GM23338 (cell line): Measurements from ENCODE around the gene CUL7. TPM values are rescaled to one million over a fixed set of nuclear protein-coding genes. Genes with fewer than 3 reads are reported as not detected.

Source experiments
- ATAC-seq: fragments of 200-7000 bp; cut with Tn5 transposase; 3 replicates; pipeline ENCODE4 v1.9.1; 2020
- DNase-seq: peaks from one replicate; pipeline ENCODE4 v3.0.0-alpha.2; 2015; ENCODE audit warnings: low spot score
- H2AFZ ChIP-seq: fragments of 200-600 bp; sonication (generic); 2 replicates; pipeline ENCODE4 v1.8.0; 2016; ENCODE audit warnings: antibody characterized with exemption, mild to moderate bottlenecking, moderate library complexity
- H3F3A ChIP-seq: fragments of 200-600 bp; sonication (generic); replicated peaks from 2 replicates; pipeline ENCODE4 v1.8.0; 2017; ENCODE audit warnings: antibody characterized with exemption, mixed run types, low read depth
- H3K27ac ChIP-seq: fragments of 200-600 bp; sonication (generic); 2 replicates; pipeline ENCODE4 v1.6.1; 2016; ENCODE audit warnings: low read depth
- H3K27me3 ChIP-seq: fragments of 200-600 bp; sonication (generic); 2 replicates; pipeline ENCODE4 v1.8.0; 2016; ENCODE audit warnings: mild to moderate bottlenecking, mixed run types, moderate library complexity; ENCODE audit not compliant: insufficient read depth
- H3K36me3 ChIP-seq: fragments of 200-600 bp; sonication (generic); 2 replicates; pipeline ENCODE4 v1.8.0; 2016; ENCODE audit warnings: mild to moderate bottlenecking; ENCODE audit not compliant: insufficient read depth
- H3K4me1 ChIP-seq: fragments of 200-600 bp; sonication (generic); 2 replicates; pipeline ENCODE4 v1.8.0; 2016; ENCODE audit warnings: mild to moderate bottlenecking, moderate library complexity; ENCODE audit not compliant: insufficient read depth
- H3K4me2 ChIP-seq: fragments of 200-600 bp; sonication (generic); 2 replicates; pipeline ENCODE4 v1.7.1; 2017; ENCODE audit warnings: mixed run types
- H3K4me3 ChIP-seq: fragments of 200-600 bp; sonication (generic); 2 replicates; pipeline ENCODE4 v1.6.1; 2016; ENCODE audit warnings: mixed run types
- H3K79me2 ChIP-seq: fragments of 200-600 bp; sonication (generic); replicated peaks from 2 replicates; pipeline ENCODE4 v1.8.0; 2017; ENCODE audit warnings: mild to moderate bottlenecking; ENCODE audit not compliant: insufficient read depth
- H3K9me2 ChIP-seq: fragments of 200-600 bp; sonication (generic); 2 replicates; pipeline ENCODE4 v1.8.0; 2017; ENCODE audit not compliant: insufficient read depth
- H4K20me1 ChIP-seq: fragments of 200-600 bp; sonication (generic); replicated peaks from 2 replicates; pipeline ENCODE4 v1.8.0; 2017; ENCODE audit warnings: mild to moderate bottlenecking; ENCODE audit not compliant: insufficient read depth
- H3K27ac Mint-ChIP-seq: 2 replicates; pipeline ENCODE4 v1.8.0; 2020; ENCODE audit warnings: inconsistent platforms, mild to moderate bottlenecking, moderate library complexity, mixed read lengths
- H3K27me3 Mint-ChIP-seq: 3 replicates; pipeline ENCODE4 v1.8.0; 2022; ENCODE audit warnings: low read depth, mild to moderate bottlenecking, moderate library complexity, mixed read lengths, inconsistent platforms; ENCODE audit not compliant: insufficient read depth, poor library complexity
- H3K36me3 Mint-ChIP-seq: 3 replicates; pipeline ENCODE4 v1.8.0; 2021; ENCODE audit warnings: low read depth, mild to moderate bottlenecking, inconsistent platforms, moderate library complexity, mixed read lengths
- H3K4me1 Mint-ChIP-seq: 3 replicates; pipeline ENCODE4 v1.8.0; 2020; ENCODE audit warnings: mild to moderate bottlenecking, inconsistent platforms, mixed read lengths
- H3K4me3 Mint-ChIP-seq: 3 replicates; pipeline ENCODE4 v1.8.0; 2021; ENCODE audit warnings: moderate library complexity, mild to moderate bottlenecking, inconsistent platforms, mixed read lengths
- H3K9me3 Mint-ChIP-seq: 3 replicates; pipeline ENCODE4 v1.8.0; 2020; ENCODE audit warnings: moderate library complexity, mild to moderate bottlenecking, inconsistent platforms, mixed read lengths
- CREB1 ChIP-seq: fragments of 250-450 bp; sonication (Bioruptor Pico); IDR thresholded peaks from 2 replicates; pipeline ENCODE4 v1.5.0; 2020; ENCODE audit warnings: low read depth, mild to moderate bottlenecking, moderate library complexity
- CTCF ChIP-seq, 2 experiments: fragments of 200-600 bp in 1 of 2; sonication (generic) in 1 of 2; conservative IDR thresholded peaks; 2 replicates each; pipeline versions ENCODE4 v1.5.1 to v1.6.1; 2016 to 2017; ENCODE audit warnings: antibody characterized with exemption in 2 of 2, low read depth in 2 of 2, mild to moderate bottlenecking in 2 of 2, moderate library complexity in 1 of 2
- ETS1 ChIP-seq: IDR thresholded peaks from 2 replicates; pipeline ENCODE4 v1.6.1; 2016; ENCODE audit warnings: antibody characterized with exemption
- EZH2 ChIP-seq: fragments of 200-600 bp; sonication (generic); IDR thresholded peaks from one replicate; pipeline ENCODE4 v1.8.0; 2017; ENCODE audit warnings: antibody characterized with exemption, mild to moderate bottlenecking, low read depth; ENCODE audit not compliant: unreplicated experiment
- EZH2phosphoT487 ChIP-seq: fragments of 200-600 bp; sonication (generic); IDR thresholded peaks from one replicate; pipeline ENCODE4 v1.8.1; 2018; ENCODE audit warnings: antibody characterized with exemption; ENCODE audit not compliant: unreplicated experiment
- JUNB ChIP-seq: IDR thresholded peaks from one replicate; pipeline ENCODE4 v1.6.1; 2016; ENCODE audit warnings: antibody characterized with exemption; ENCODE audit not compliant: unreplicated experiment
- NANOG ChIP-seq: IDR thresholded peaks from 2 replicates; pipeline ENCODE4 v1.6.1; 2016; ENCODE audit warnings: antibody characterized with exemption, borderline replicate concordance
- POLR2AphosphoS5 ChIP-seq: IDR thresholded peaks from 2 replicates; pipeline ENCODE4 v1.6.1; 2016; ENCODE audit warnings: antibody characterized with exemption, low read depth
- REST ChIP-seq: IDR thresholded peaks from one replicate; pipeline ENCODE4 v1.6.1; 2018; ENCODE audit warnings: antibody characterized with exemption; ENCODE audit not compliant: unreplicated experiment
- STAT1 ChIP-seq: IDR thresholded peaks from one replicate; pipeline ENCODE4 v1.6.1; 2016; ENCODE audit warnings: antibody characterized with exemption; ENCODE audit not compliant: unreplicated experiment
- ZNF114 ChIP-seq: fragments of 250-450 bp; sonication (Bioruptor Pico); IDR thresholded peaks from 2 replicates; pipeline ENCODE4 v1.5.0; 2020; ENCODE audit warnings: mild to moderate bottlenecking, moderate library complexity
- ZNF331 ChIP-seq: fragments of 250-450 bp; sonication (Bioruptor Pico); IDR thresholded peaks from 2 replicates; pipeline ENCODE4 v1.5.0; 2020; ENCODE audit warnings: low read depth, mild to moderate bottlenecking, moderate library complexity
- ZNF462 ChIP-seq: fragments of 250-450 bp; sonication (Bioruptor Pico); IDR thresholded peaks from 2 replicates; pipeline ENCODE4 v1.5.0; 2020; ENCODE audit warnings: mild to moderate bottlenecking, moderate library complexity
- polyA plus RNA-seq: library from polyadenylated mRNA; unstranded; fragments of >200 nt; fragmentation: Nextera tagmentation; extraction: Ambion mirVana; gene quantifications from 2 replicates; pipeline ENCODE4 v1.2.1, GENCODE V29; 2016
- total RNA-seq: library from RNA; depleted of rRNA; stranded (reverse); fragments of >200 nt; shearing (Covaris generic); gene quantifications from 2 replicates; pipeline ENCODE4 v1.2.3, GENCODE V29; 2014

Gene CUL7
- total and polyA plus RNA-seq, 2 experiments from 2014 or later: 3.4 to 13.2 TPM

- H3K4me3 ChIP-seq: no peak overlapping the region
- peaks cover 37% of the 10 kb centered on the region for H3F3A ChIP-seq
- no peak for DNase-seq
- H2AFZ ChIP-seq: no peak overlapping the region
- H3K4me1 ChIP-seq: 0 out of 2 replicates have a peak, but pooled peaks cover 7% of the 10 kb centered on the region
- no peak for ATAC-seq
- Mint-ChIP-seq H3K27ac (peak overlapping the region; percentile 2; the same call in 1 of the 2 replicates), H3K4me1 (peaks cover 9% of the 10 kb centered on the region; the same call in 2 of the 3 replicates), H3K4me3 (no peak overlapping the region), H3K9me3 (no peaks in the 10 kb centered on the region; the same call in 1 of the 3 replicates), H3K36me3 (peaks cover 79% of the 10 kb centered on the region), H3K27me3 (peaks cover 6% of the 10 kb centered on the region)
- H3K27me3 ChIP-seq: no peaks in the 10 kb centered on the region
- no peak overlapping the region for H3K27ac ChIP-seq
- H3K4me2 ChIP-seq: no peak overlapping the region
- peaks cover 32% of the 10 kb centered on the region for H3K79me2 ChIP-seq
- peaks cover 51% of the 10 kb centered on the region for H3K36me3 ChIP-seq
- H3K9me2 ChIP-seq: no peaks in the 10 kb centered on the region
- no peak for TF ChIP-seq ZNF331
- no peak for TF ChIP-seq CREB1 (CRISPR knock-in tag)
- no peak for TF ChIP-seq ZNF114
- no peak for TF ChIP-seq EZH2
- TF ChIP-seq NANOG: no peak
- no peak for TF ChIP-seq CTCF (conservative IDR thresholded peaks at IDR 0.05; ENCODE audit: low read depth in 2 of 2)
- TF ChIP-seq STAT1: no peak
- TF ChIP-seq ETS1: no peak
- no peak for TF ChIP-seq JUNB
- TF ChIP-seq EZH2phosphoT487: no peak
- TF ChIP-seq POLR2AphosphoS5: no peak
- no peak for TF ChIP-seq ZNF462 (CRISPR knock-in tag)
- TF ChIP-seq REST: no peak
- peaks cover 16% of the 10 kb centered on the region for H4K20me1 ChIP-seq
These were observed 29.2 kb downstream of the CUL7 start for GRCh38 chr6:43024436-43024835.
